Germinal center (tissue), 1 donor: Measurements from ENCODE around the gene SEC22A.

Experiments used
- DNase-seq: peaks from one replicate; pipeline ENCODE4 v3.0.0; 2012; ENCODE audit warnings: mixed read lengths, low spot score

Gene SEC22A

GRCh38 chr3:123289391-123290106 lies 87.8 kb downstream of the SEC22A start:
- DNase-seq = no peak

GRCh38 chr3:123290107-123290930 lies 88.6 kb downstream of the SEC22A start:
- DNase-seq = no peak

- no peak for DNase-seq
These were observed 89.2 kb downstream of the SEC22A start for GRCh38 chr3:123290962-123291361.

- no peak for DNase-seq
These were observed 89.7 kb downstream of the SEC22A start for GRCh38 chr3:123291404-123291803.

- no peak for DNase-seq
These were observed 90.9 kb downstream of the SEC22A start for GRCh38 chr3:123292321-123293310.

GRCh38 chr3:123294296-123294938 lies 92.7 kb downstream of the SEC22A start:
- no peak for DNase-seq

GRCh38 chr3:123295171-123295900 lies 93.6 kb downstream of the SEC22A start:
- DNase-seq = no peak

- no peak for DNase-seq
These were observed 94.1 kb downstream of the SEC22A start for GRCh38 chr3:123295901-123296250.

- DNase-seq = no peak
These were observed 94.5 kb downstream of the SEC22A start for GRCh38 chr3:123296261-123296660.

- no peak for DNase-seq
These were observed 95.3 kb downstream of the SEC22A start for GRCh38 chr3:123296836-123297626.

GRCh38 chr3:123297627-123297899 lies 95.8 kb downstream of the SEC22A start:
- no peak for DNase-seq

GRCh38 chr3:123298903-123299302 lies 97.2 kb downstream of the SEC22A start:
- no peak for DNase-seq

GRCh38 chr3:123299581-123299980 lies 97.8 kb downstream of the SEC22A start:
- no peak for DNase-seq

- no peak for DNase-seq
These were observed 98.3 kb downstream of the SEC22A start for GRCh38 chr3:123300056-123300455.

GRCh38 chr3:123300583-123300982 lies 98.8 kb downstream of the SEC22A start:
- DNase-seq = no peak

GRCh38 chr3:123301331-123302184 lies 99.8 kb downstream of the SEC22A start:
- no peak for DNase-seq

GRCh38 chr3:123302961-123303360 lies 101.2 kb downstream of the SEC22A start:
- DNase-seq = no peak

GRCh38 chr3:123303976-123304560 lies 102.3 kb downstream of the SEC22A start:
- DNase-seq = no peak

GRCh38 chr3:123305192-123305591 lies 103.4 kb downstream of the SEC22A start:
- DNase-seq = no peak
